ENCODE measurements around the gene MFAP1.
A peak's percentile ranks its signal among the peaks of the same experiment; 100 is the strongest.

GRCh38 chr15:43769584-43770228 lies 54.8 kb downstream of the MFAP1 start:
- TF ChIP-seq CTCF (IDR thresholded peaks at IDR 0.05 in 8 of 11, conservative IDR thresholded peaks at IDR 0.05 in 3 of 11): peak; percentile 51 to 88 (median 77)
- TF ChIP-seq POLR2A (IDR thresholded peaks at IDR 0.05): no peak
- no peak for TF ChIP-seq POLR2AphosphoS5 (IDR thresholded peaks at IDR 0.05)

All from spleen (tissue), 7 donors.